Stimulated activated CD4-positive, alpha-beta T cell treated with anti-CD3 and anti-CD28 coated beads, Interleukin-4, amount 100 ng/mL, for 4 hours (primary cell): ENCODE results near the gene ZBTB16.

Source experiments
- DNase-seq, 2 experiments: peaks; one replicate each; pipeline ENCODE4 v3.0.0-alpha.2; 2020

ZBTB16 gene

DNA sequence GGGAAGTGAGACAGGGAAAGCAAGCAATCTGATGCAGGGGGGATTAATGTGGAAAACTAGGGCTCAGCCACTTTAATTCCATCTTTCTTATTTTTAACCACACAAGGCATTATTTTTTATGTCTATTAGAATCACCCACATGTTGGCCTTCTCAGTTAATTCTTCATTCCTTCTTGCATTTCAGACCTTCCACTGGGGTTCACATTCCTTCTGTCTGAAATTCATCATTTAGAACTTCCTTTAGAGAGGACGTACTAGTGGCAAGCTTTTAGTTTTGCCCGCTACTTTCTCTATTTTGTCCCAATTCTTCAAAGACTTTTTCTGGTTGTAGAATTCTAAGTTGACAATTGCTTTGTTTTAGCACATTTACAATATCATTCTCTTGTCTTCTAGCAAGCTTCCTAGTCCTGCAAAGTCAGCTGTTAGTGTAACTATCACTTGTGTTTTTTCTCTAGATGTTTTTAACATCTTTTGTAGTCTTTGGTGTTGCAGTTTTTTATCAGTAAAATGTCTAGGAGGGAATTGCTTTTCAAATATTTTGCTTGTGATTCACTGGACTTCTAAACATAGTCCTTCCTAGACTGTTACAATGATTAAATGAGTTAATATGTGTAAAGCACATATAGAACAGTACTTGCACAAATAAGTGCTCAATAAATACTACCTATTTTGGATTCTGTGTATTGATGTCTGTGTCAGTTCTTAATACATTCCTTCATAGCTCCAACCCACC, 231.2 kb downstream of the ZBTB16 start:
- DNase-seq = no peak

DNA sequence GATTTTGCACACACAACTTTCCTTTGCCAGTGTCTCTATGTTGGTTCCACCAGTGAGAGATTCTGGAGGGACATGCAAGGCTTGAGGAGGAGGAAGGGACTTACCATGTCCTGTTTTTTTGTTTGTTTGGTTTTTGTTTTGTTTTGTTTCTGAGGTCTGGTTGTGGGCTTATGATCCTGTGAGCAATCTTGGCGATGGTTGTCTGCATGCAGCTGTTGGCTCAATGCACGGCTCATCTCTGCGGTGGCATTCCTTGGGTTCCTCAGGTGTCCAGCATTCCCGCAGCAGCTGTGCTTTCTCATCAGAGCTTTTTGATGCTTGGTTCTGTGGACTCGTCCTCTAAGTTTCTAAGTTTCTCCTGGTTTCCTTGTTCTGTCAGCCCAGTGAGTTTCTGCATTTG, 231.9 kb downstream of the ZBTB16 start:
- DNase-seq = no peak

DNA sequence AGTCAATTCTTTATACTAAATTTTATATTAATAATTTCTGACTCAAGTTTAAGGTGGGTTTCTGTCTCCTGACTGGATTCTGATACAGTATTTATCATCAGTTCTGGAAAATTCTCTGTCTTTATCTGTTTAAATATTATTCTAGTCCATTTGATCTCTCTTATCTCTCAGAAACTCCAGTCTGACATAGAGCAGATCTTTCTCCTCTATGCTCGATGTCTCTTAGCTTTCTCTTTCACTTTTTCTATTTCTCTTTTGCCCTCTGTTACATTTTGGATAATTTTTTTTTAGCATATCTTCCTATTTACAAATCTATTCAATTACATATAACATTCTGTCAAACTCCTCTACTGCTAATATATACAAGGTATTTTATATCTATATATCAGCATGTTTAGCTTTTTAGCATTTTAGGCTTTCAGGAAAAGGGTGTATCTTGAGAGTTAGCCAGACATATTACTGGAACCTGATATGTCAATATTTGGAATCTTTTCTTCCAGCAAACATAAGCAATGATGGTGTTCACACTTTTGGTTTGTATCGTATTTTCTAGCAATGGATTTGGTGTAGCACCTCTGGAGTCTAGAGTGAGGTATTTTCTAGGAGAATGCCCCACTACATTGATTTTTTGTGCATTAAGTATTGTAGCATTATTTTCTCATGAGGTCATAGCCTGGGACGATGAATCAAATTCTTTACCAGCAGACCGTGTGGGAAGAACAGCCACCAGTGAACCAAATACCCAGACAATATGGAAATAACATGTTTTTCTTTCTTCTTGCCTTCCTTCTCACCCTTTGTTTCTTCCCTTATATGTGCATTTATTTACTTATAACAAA, 232.6 kb downstream of the ZBTB16 start:
- DNase-seq = no peak

DNA sequence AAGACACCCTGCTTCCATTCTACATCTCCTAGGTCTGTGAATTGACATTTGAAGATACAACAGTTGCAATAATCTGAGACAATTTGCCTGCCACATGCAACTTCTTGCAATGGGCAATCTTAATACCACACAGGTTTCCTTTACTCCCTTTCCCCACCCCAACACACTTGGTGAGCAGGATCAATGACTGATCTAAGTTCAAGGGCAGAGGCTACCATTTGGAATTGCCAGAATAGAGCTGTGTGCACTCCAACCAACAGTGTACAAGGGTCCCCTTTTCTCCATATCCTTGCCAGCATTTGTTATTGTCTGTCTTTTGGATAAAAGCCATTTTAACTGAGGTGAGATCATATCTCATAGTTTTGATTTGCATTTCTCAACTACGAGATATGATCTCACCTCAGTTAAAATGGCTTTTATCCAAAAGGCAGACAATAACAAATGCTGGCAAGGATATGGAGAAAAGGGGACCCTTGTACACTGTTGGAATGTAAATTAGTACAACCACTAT, 233.7 kb downstream of the ZBTB16 start:
- no peak for DNase-seq

DNA sequence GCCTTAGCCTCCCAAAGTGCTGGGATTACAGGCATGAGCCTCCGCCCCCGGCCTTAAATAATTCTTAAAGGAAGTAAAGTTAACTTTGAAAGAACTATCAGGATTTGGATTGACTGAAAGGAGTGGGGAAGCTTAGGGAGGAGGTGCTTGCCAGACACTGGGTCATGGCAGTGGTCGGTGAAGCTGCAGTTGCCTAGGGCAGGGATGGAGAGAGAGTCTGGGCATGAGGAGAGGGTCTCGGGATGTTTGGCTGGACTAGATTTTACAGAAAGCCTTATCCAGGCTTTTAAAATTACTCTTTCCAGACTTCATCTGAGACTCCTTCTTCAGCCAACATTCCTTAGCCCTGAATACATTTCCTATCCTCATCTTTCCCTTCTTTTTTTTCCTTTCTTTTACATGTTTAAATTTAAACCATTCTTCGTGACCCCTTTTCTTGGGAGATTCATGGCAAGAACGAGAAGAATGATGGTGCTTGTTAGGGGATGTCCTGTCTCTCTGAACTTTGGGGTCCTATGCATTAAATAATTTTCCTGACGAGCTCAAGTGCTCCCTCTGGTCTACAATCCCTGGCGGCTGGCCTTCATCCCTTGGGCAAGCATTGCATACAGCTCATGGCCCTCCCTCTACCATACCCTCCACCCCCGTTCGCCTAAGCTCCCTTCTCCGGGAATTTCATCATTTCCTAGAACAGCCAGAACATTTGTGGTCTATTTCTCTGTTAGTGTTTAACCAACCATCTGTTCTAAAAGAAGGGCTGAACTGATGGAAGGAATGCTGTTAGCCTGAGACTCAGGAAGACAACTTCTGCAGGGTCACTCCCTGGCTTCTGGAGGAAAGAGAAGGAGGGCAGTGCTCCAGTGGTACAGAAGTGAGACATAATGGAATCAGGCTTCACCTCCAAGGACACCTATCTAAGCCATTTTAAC, 236.4 kb downstream of the ZBTB16 start, which contains the start of gene NNMT:
NNMT (plus strand) TSS at position 724 of the 929 bp plus-strand sequence; CDS start at position 882, 158 bp downstream.
- no peak for DNase-seq

DNA sequence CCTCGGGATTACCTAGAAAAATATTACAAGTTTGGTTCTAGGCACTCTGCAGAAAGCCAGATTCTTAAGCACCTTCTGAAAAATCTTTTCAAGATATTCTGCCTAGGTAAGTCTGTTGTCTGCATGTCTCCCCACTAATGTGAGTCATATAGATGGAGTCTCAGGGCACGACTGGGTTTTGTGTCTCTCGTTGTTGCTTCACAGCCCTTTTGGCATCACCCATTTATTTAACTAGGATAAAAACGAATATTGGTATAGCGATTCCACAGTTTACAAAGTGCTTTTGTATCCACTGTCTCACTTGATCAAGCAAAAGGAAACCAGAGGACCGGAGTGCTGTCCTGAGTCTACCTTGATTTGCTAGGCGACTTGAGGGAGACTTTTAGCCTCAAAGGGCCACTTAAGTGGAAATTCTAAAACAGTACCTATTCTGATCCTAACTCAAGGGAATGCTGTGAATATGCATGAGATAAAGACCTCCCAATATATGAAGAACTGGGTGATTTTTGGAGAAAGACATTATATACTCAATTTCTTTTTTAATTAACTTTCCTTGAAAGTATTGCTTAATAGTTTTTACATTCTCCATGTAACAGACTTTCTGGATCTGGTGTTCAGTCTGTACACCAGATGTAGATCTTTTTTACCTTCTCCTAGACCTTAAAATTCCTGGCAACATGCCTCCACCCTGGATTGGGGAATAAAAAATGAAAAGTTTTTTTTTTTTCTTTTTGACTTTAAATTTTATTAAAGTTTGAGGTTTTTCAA, 237.3 kb downstream of the ZBTB16 start:
- no peak for DNase-seq

DNA sequence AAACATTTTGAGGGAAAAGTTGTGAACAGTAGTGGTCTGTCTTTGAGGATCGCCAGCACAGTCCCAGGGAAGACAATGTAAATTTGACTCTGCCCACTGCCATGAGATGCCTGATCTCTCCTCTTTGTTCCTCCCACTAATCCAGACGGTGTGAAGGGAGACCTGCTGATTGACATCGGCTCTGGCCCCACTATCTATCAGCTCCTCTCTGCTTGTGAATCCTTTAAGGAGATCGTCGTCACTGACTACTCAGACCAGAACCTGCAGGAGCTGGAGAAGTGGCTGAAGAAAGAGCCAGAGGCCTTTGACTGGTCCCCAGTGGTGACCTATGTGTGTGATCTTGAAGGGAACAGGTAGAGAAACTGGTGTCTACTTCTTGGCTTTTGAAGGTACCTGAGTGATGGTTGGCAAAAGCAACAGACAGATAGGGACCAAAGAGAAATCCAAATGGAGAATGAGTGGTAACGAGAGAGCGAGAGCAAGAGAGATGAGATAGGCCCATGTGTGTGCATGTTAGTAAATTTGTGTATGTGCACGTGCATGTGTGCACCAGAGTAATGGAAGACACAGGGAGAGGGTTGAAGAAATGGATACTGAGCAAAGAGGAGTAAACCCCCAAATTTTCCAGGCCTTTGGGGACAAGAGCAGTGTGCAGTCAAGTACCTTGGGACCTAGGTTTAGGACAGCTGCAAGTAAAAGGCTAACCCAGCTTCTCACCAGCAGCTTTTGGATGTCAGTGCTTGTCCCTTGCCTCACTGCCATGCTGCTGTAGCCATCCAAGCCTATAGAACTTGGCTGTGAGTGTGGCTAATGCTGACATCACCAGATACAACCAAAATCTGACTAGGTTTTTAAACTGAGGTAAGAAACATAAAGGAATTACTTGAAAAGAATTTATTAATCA, 238.5 kb downstream of the ZBTB16 start:
- no peak for DNase-seq

DNA sequence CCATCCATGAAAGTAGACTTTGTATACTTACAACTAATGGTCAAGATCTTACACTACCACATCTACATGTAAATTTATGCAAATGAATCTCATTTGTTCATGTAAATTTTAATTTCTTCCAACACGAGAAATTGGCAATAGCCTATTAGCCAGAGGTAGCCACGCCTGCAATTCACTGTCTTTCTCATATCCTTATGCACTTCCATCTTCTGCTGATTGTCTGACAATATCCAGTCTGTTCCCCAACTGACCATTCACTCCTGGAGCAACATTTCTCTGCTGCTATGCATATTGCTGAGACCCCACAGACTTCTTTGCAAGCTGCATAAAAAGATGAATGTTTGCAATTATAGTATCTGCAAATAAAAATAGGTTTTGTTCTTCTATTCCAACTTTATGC, 239.2 kb downstream of the ZBTB16 start:
- no peak for DNase-seq
